H9 (cell line): Measurements from ENCODE around the gene LIX1L. TPM values are rescaled to one million over a fixed set of nuclear protein-coding genes. Genes with fewer than 3 reads are reported as not detected.

Experiments used
- DNase-seq: peaks from one replicate; pipeline ENCODE4 v3.0.0-alpha.2; 2017
- H2AFZ ChIP-seq: one replicate; pipeline ENCODE4 v1.6.1; 2013; ENCODE audit warnings: mild to moderate bottlenecking, low read length, control low read depth, moderate library complexity
- H2AK5ac ChIP-seq: 2 replicates; pipeline ENCODE4 v1.6.1; 2013; ENCODE audit warnings: low read length, control low read depth, mixed read lengths; ENCODE audit not compliant: insufficient read length
- H2BK120ac ChIP-seq: one replicate; pipeline ENCODE4 v1.6.1; 2013; ENCODE audit warnings: low read depth, mild to moderate bottlenecking, low read length, control low read depth, inconsistent platforms; ENCODE audit not compliant: poor library complexity, severe bottlenecking
- H2BK12ac ChIP-seq: 2 replicates; pipeline ENCODE4 v1.6.1; 2013; ENCODE audit warnings: low read length, control low read depth, mixed read lengths, low read depth; ENCODE audit not compliant: insufficient read length
- H2BK15ac ChIP-seq: 2 replicates; pipeline ENCODE4 v1.6.1; 2013; ENCODE audit warnings: low read depth, low read length, control low read depth
- H2BK20ac ChIP-seq: one replicate; pipeline ENCODE4 v1.6.1; 2013; ENCODE audit warnings: low read depth, mild to moderate bottlenecking, low read length, control low read depth, inconsistent platforms; ENCODE audit not compliant: poor library complexity, severe bottlenecking
- H2BK5ac ChIP-seq: 2 replicates; pipeline ENCODE4 v1.6.1; 2013; ENCODE audit warnings: low read length, control low read depth, mixed read lengths; ENCODE audit not compliant: insufficient read length
- H3K14ac ChIP-seq: 2 replicates; pipeline ENCODE4 v1.6.1; 2013; ENCODE audit warnings: low read length, control low read depth; ENCODE audit not compliant: insufficient read depth
- H3K18ac ChIP-seq: 2 replicates; pipeline ENCODE4 v1.6.1; 2013; ENCODE audit warnings: low read depth, mild to moderate bottlenecking, mixed read lengths, low read length, control low read depth; ENCODE audit not compliant: insufficient read length
- H3K23ac ChIP-seq: 2 replicates; pipeline ENCODE4 v1.6.1; 2013; ENCODE audit warnings: low read length, control low read depth, mixed read lengths, low read depth; ENCODE audit not compliant: insufficient read length
- H3K23me2 ChIP-seq: 2 replicates; pipeline ENCODE4 v1.6.1; 2013; ENCODE audit warnings: low read depth, mild to moderate bottlenecking, mixed read lengths, low read length, control low read depth; ENCODE audit not compliant: insufficient read length, poor library complexity, severe bottlenecking
- H3K27ac ChIP-seq: 2 replicates; pipeline ENCODE4 v1.5.1; 2013; ENCODE audit warnings: low read length, control low read depth, mixed read lengths, low read depth; ENCODE audit not compliant: insufficient read length
- H3K27me3 ChIP-seq: 2 replicates; pipeline ENCODE4 v1.6.1; 2013; ENCODE audit warnings: low read length, control low read depth, inconsistent platforms; ENCODE audit not compliant: insufficient read depth
- H3K4ac ChIP-seq: 2 replicates; pipeline ENCODE4 v1.6.1; 2013; ENCODE audit warnings: low read depth, mild to moderate bottlenecking, control low read depth, inconsistent platforms, low read length, moderate library complexity
- H3K4me1 ChIP-seq: 2 replicates; pipeline ENCODE4 v1.6.1; 2013; ENCODE audit warnings: low read length, control low read depth, inconsistent platforms; ENCODE audit not compliant: insufficient read depth
- H3K4me2 ChIP-seq: 2 replicates; pipeline ENCODE4 v1.6.1; 2013; ENCODE audit warnings: low read length, control low read depth, mixed read lengths; ENCODE audit not compliant: insufficient read length, insufficient read depth
- H3K56ac ChIP-seq: 2 replicates; pipeline ENCODE4 v1.6.1; 2013; ENCODE audit warnings: low read depth, mild to moderate bottlenecking, mixed read lengths, low read length, control low read depth; ENCODE audit not compliant: insufficient read length
- H3K79me1 ChIP-seq: 2 replicates; pipeline ENCODE4 v1.6.1; 2013; ENCODE audit warnings: low read depth, mild to moderate bottlenecking, moderate library complexity, low read length, control low read depth, inconsistent platforms; ENCODE audit not compliant: insufficient read depth, poor library complexity, severe bottlenecking
- H3K79me2 ChIP-seq: 2 replicates; pipeline ENCODE4 v1.6.1; 2013; ENCODE audit warnings: low read length, control low read depth, inconsistent platforms; ENCODE audit not compliant: insufficient read depth
- H3K9ac ChIP-seq: 2 replicates; pipeline ENCODE4 v1.6.1; 2013; ENCODE audit warnings: low read length, control low read depth, mixed read lengths; ENCODE audit not compliant: insufficient read length; ENCODE audit errors: extremely low read depth
- H3K9me3 ChIP-seq: one replicate; pipeline ENCODE4 v1.6.1; 2013; ENCODE audit warnings: low read depth, low read length, inconsistent platforms; ENCODE audit not compliant: control insufficient read depth
- H3T11ph ChIP-seq: one replicate; pipeline ENCODE4 v1.6.1; 2013; ENCODE audit warnings: mild to moderate bottlenecking, low read length, control low read depth, inconsistent platforms
- H4K20me1 ChIP-seq: one replicate; pipeline ENCODE4 v1.6.1; 2013; ENCODE audit not compliant: control insufficient read depth, insufficient read length, insufficient read depth
- H4K5ac ChIP-seq: 2 replicates; pipeline ENCODE4 v1.6.1; 2013; ENCODE audit warnings: low read depth, mild to moderate bottlenecking, mixed read lengths, low read length, control low read depth; ENCODE audit not compliant: insufficient read length
- H4K8ac ChIP-seq: replicated peaks from 2 replicates; pipeline ENCODE4 v1.6.1; 2013; ENCODE audit warnings: low read length, control low read depth, mixed read lengths, low read depth; ENCODE audit not compliant: insufficient read length
- H4K91ac ChIP-seq: 2 replicates; pipeline ENCODE4 v1.6.1; 2013; ENCODE audit warnings: low read depth, mild to moderate bottlenecking, moderate library complexity, mixed read lengths, low read length, control low read depth; ENCODE audit not compliant: insufficient read length
- H3K27ac Mint-ChIP-seq, 3 experiments: 2 replicates in 2 of 3; 3 replicates in 1 of 3; pipeline ENCODE4 v1.8.0; 2020 to 2021; ENCODE audit warnings: mixed read lengths in 3 of 3, mild to moderate bottlenecking in 1 of 3, moderate library complexity in 1 of 3
- H3K27me3 Mint-ChIP-seq: 2 replicates; pipeline ENCODE4 v1.8.0; 2021; ENCODE audit warnings: low read depth, mild to moderate bottlenecking, moderate library complexity, mixed read lengths
- H3K36me3 Mint-ChIP-seq, 3 experiments: 2 replicates in 2 of 3; 3 replicates in 1 of 3; pipeline ENCODE4 v1.8.0; 2020 to 2021; ENCODE audit warnings: low read depth in 3 of 3, mixed read lengths in 3 of 3; ENCODE audit not compliant: insufficient read depth in 1 of 3
- H3K4me1 Mint-ChIP-seq, 2 experiments: 2 replicates each; pipeline ENCODE4 v1.8.0; 2020; ENCODE audit warnings: mixed read lengths in 2 of 2
- H3K4me3 Mint-ChIP-seq, 2 experiments: 2 replicates in 1 of 2; 3 replicates in 1 of 2; pipeline ENCODE4 v1.8.0; 2020 to 2021; ENCODE audit warnings: mild to moderate bottlenecking in 2 of 2, mixed read lengths in 2 of 2, moderate library complexity in 1 of 2
- H3K9me3 Mint-ChIP-seq, 2 experiments: 2 replicates in 1 of 2; 3 replicates in 1 of 2; pipeline ENCODE4 v1.8.0; 2020; ENCODE audit warnings: mild to moderate bottlenecking in 2 of 2, mixed read lengths in 2 of 2, moderate library complexity in 1 of 2
- CTCF ChIP-seq: fragments of 200-600 bp; sonication (generic); conservative IDR thresholded peaks from 3 replicates; pipeline ENCODE4 v1.8.0; 2021; ENCODE audit warnings: antibody characterized with exemption, mild to moderate bottlenecking
- total RNA-seq: library from RNA; stranded (reverse); gene quantifications from 2 replicates; pipeline ENCODE4 v1.2.1, GENCODE V29; 2021

The LIX1L gene
- total RNA-seq, 1 experiment from 2014 or later: 5.9 TPM

GRCh38 chr1:145959333-145959732 lies 1.5 kb upstream of the LIX1L start:
- Histone ChIP-seq H3K4ac (no peak overlapping the region), H3K4me1 (peaks cover 2% of the 10 kb centered on the region; the same call in 1 of the 2 replicates), H3K23me2 (peaks cover 31% of the 10 kb centered on the region), H4K20me1 (no peaks in the 10 kb centered on the region), H3K79me2 (no peaks in the 10 kb centered on the region), H3K18ac (no peak overlapping the region), H3K27me3 (peaks cover 45% of the 10 kb centered on the region), H4K91ac (no peak overlapping the region), H2BK120ac (no peak overlapping the region), H3K14ac (no peak overlapping the region), H3K9ac (no peak overlapping the region), H3K9me3 (no peaks in the 10 kb centered on the region), H3K27ac (no peak overlapping the region), H3K4me2 (no peak overlapping the region), H2AK5ac (no peak overlapping the region), H2AFZ (no peak overlapping the region), H3K56ac (no peak overlapping the region), H3K23ac (no peak overlapping the region), H3T11ph (no peak overlapping the region), H3K79me1 (no peaks in the 10 kb centered on the region), H4K5ac (no peak overlapping the region), H2BK12ac (no peak overlapping the region), H4K8ac (no peak overlapping the region), H2BK20ac (no peak overlapping the region), H2BK15ac (no peak overlapping the region), H2BK5ac (no peak overlapping the region)
- TF ChIP-seq CTCF: no peak
- peaks cover 38 to 44% of the 10 kb centered on the region in 2 experiments for H3K4me1 Mint-ChIP-seq
- H3K9me3 Mint-ChIP-seq: no peaks in the 10 kb centered on the region
- no peaks in the 10 kb centered on the region; a peak in 1 of 7 replicates for H3K36me3 Mint-ChIP-seq
- no peak for DNase-seq
- H3K27ac Mint-ChIP-seq: no peak overlapping the region
- peaks cover 81% of the 10 kb centered on the region for H3K27me3 Mint-ChIP-seq
- peak overlapping the region; percentile 87 to 95; a peak in 4 of 5 replicates for H3K4me3 Mint-ChIP-seq
